ENCODE data around the gene ENPP7.
"Not testable (repeated sequence)": the region's sequence is repeated elsewhere in the genome, so short reads cannot be mapped to it uniquely, and the experiment has no call there.

Gene ENPP7

GRCh38 chr17:79765708-79766107 is 35.0 kb downstream of the ENPP7 start:
- DNase-seq: no peak
- in situ Hi-C loops (cut with HindIII; ENCODE audit: low pct_ligation_motif_present, low pct_unique_long_range_greater_than_20kb, low sequenced_read_pairs): no loop called here

DNA sequence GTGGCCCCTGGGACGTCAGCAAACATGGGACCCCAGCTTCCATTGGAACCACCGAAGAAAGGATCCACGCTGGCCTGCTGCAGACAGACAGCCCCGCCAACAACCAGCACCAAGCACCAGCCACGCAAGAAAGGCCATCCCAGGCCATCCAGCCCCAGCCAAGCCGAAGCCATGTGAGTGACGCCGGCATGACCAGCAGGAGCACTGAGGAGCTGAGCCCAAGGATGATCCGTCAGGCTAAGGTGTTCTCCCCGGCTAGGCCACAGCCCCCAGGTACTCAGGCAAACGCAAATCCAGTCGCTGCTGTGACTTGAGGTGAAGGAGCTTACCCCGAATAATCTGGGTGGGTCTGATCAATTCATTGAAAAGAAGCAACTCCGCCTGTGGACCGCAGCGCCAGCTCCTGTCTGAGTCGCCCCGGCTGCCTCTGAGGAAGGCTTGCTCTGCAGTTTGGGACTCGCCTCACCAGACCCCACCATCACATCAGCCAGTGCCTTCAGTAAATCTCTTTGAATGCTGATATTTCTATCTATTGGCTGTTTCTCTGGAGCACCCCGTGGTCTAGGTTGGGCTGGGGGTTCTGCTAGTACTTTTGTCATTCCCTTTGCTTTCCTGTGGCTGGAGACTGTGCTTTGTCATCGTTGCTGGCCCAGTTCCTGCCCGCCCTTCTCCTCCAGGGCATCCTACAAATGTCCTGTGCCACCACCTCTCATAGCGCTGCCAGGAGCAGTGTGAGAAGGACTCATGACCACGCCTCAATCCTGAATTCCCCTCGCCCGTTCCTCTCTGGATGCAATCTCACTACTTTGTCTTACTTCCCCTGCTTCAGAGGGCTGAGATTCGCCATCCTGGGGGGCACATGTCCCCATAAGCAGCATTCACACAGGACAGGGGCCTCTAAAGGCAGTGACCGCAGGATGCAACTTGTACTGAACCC is 39.1 kb downstream of the ENPP7 start:
- no peak for DNase-seq
- in situ Hi-C loops (cut with HindIII; ENCODE audit: low pct_ligation_motif_present, low pct_unique_long_range_greater_than_20kb, low sequenced_read_pairs): no loop called here

DNA sequence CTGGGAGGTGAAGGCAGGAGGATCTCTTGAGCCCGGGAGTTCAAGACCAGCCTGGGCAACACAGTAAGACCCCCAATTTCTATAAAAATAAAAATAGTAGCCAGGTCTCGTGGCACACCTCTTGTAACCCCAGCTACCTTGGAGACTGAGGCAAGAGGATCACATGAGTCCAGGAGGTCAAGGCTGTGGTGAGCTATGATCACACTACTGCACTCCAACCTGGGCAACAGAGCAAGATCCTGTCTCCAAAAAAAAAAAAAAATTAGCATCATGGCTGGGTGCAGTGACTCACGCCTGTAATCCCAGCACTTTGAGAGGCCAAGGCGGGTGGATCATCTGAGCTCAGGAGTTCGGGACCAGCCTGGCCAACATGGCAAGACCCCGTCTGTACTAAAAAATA is 40.5 kb downstream of the ENPP7 start:
- DNase-seq: no peak
- in situ Hi-C loops (cut with HindIII; ENCODE audit: low pct_ligation_motif_present, low pct_unique_long_range_greater_than_20kb, low sequenced_read_pairs): no loop called here

DNA sequence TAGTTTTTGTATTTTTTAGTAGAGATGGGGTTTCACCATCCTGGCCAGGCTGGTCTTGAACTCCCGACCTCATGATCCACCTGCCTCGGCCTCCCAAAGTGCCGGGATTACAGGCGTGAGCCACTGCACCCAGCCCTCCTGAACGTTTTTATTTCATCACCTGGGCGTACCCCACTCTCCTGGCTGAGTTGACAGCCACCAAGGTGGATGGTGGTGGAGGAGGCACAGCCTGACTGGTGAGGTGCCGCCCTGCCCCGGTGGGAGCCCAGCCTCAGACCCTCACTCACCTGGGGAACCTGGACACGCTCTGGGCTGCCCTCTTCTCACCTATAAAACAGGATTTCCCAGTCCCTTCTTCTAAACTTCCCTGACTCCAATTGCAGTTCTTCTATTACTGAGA is 42.0 kb downstream of the ENPP7 start:
- DNase-seq; in situ Hi-C loops (cut with HindIII; ENCODE audit: low pct_ligation_motif_present, low pct_unique_long_range_greater_than_20kb, low sequenced_read_pairs): not testable (repeated sequence)

DNA sequence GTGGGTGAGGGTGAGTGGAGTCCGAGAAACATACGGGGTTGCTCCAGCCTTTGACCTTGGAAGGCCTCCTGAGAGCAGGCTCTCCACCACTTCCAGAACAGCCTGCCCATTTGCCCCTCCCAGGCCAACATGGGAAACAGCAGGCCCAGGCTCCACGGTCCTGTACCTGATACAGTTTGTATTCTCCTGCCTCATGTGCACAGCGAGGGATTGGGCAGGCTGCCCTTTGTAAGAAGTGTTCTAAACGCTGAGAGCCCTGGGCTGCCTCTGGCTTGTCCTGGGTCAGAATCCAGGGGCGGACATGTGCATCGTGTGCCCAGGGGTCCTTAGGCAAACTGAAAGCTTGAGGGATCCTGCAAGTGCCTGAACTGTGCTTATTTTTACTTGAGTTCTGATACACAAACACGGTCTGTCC is 43.8 kb downstream of the ENPP7 start:
- no peak for DNase-seq
- in situ Hi-C loops (cut with HindIII; ENCODE audit: low pct_ligation_motif_present, low pct_unique_long_range_greater_than_20kb, low sequenced_read_pairs): no loop called here

DNA sequence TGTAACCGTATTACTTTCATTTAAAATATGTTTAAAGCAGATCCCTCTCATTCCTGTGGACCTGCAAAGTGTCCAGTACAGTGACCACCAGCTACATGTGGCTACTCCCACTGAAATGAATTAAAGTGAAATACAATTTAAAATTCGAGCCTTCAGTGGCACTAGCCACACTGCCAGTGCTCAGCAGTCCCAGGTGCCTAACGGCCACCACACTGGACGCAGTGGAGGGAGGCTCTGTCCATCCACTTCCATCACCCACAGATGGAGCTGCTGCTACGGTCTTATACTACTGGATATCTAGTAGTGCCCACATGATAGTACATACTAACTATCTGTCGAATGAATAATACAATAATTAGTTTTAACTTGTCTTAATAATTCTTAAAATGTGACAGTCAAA is 44.9 kb downstream of the ENPP7 start:
- no peak for DNase-seq
- in situ Hi-C loops (cut with HindIII; ENCODE audit: low pct_ligation_motif_present, low pct_unique_long_range_greater_than_20kb, low sequenced_read_pairs): no loop called here

DNA sequence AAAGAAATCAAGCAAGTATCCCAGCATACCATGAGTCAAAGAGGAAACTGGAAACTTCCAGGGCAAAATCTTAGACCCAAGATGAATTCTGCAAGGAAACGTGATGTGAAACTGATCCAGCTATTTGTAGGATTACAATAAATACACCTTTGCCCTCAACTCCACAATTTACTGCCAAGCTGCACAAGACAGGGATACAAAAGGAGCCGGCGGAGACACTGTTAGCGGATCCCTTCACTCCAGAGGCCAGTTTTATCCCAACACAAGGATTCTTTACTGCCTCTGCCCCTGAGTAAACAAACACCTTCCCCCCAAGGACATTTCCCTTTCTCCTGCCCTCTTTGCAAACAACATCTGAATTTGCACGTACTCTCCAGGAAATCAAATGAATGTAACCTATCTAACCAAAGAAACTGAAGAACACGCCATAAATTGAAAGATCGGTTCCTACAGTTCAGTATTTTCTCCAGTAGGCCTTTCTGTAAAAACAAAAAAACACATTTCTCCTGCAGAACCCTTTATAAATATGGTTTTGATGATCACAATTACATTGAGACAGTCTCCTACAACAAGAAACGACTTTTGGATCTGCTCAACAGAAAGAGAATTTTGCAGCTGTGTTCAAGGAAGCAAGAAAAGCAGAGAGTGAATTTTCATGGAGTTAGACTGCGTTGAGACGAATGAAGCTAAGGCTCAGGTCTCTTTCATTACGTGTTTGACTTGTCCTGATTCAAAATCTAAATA is 45.8 kb downstream of the ENPP7 start:
- in situ Hi-C loops (cut with HindIII; ENCODE audit: low pct_ligation_motif_present, low pct_unique_long_range_greater_than_20kb, low sequenced_read_pairs): no loop called here
- DNase-seq: no peak

GRCh38 chr17:79777120-79777893 is 46.6 kb downstream of the ENPP7 start:
- DNase-seq: peak; percentile 79
- in situ Hi-C loops (cut with HindIII; ENCODE audit: low pct_ligation_motif_present, low pct_unique_long_range_greater_than_20kb, low sequenced_read_pairs): no loop called here

DNA sequence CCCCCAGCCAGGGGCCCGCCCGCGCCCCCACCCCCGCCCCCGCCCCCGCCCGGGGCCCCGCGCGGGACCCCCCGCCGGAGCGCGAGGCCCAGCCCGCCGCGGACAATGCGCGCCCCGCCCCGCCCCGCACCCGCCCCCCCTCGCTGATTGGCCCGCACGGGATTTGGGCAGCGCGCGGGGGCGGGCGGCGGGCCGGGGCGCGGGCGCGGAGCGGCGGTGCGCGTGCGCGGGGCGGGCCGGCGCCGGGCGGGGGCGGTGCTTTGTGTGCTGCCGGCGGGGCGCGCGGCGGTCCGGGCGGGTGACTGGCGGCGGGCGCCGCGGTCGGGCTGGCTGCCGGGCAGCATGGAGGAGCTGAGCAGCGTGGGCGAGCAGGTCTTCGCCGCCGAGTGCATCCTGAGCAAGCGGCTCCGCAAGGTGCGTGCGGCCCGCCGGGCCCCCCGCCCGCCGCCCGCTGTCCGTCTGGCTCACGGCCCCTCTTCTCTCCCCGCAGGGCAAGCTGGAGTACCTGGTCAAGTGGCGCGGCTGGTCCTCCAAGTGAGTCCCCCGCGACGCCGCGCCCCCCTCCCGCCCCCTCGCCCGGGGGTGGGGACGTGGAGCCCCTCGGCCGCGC is 47.3 kb downstream of the ENPP7 start, which contains the start of gene CBX2:
Gene CBX2 (plus strand): TSS at position 255 of the 610 bp plus-strand sequence. CDS start 88 bp downstream, at position 343.
- in situ Hi-C loops (cut with HindIII; ENCODE audit: low pct_ligation_motif_present, low pct_unique_long_range_greater_than_20kb, low sequenced_read_pairs): no loop called here
- DNase-seq: peak; percentile 76

GRCh38 chr17:79778504-79779083 is 47.9 kb downstream of the ENPP7 start:
- in situ Hi-C loops (cut with HindIII; ENCODE audit: low pct_ligation_motif_present, low pct_unique_long_range_greater_than_20kb, low sequenced_read_pairs): no loop called here
- DNase-seq: no peak

DNA sequence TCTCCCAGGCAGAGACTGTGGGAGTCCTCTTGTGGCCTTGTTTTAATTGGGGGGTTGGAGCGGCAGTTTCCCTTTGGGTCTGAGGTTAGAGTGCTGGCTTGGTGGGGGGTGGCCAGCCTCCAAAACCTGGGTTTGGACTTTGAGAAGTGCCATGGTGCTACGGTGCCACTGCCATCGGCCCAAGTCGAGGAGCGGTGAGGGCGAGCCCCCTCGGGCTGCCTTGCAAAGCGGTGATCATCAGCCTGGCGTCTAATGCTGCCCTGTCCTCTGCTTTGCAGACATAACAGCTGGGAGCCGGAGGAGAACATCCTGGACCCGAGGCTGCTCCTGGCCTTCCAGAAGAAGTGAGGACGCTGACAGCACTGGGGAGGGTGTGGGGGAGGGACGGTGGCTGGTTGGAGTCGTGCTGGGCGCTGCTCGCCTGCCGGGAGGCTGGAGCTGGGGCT is 48.4 kb downstream of the ENPP7 start:
- DNase-seq: no peak
- in situ Hi-C loops (cut with HindIII; ENCODE audit: low pct_ligation_motif_present, low pct_unique_long_range_greater_than_20kb, low sequenced_read_pairs): no loop called here

DNA sequence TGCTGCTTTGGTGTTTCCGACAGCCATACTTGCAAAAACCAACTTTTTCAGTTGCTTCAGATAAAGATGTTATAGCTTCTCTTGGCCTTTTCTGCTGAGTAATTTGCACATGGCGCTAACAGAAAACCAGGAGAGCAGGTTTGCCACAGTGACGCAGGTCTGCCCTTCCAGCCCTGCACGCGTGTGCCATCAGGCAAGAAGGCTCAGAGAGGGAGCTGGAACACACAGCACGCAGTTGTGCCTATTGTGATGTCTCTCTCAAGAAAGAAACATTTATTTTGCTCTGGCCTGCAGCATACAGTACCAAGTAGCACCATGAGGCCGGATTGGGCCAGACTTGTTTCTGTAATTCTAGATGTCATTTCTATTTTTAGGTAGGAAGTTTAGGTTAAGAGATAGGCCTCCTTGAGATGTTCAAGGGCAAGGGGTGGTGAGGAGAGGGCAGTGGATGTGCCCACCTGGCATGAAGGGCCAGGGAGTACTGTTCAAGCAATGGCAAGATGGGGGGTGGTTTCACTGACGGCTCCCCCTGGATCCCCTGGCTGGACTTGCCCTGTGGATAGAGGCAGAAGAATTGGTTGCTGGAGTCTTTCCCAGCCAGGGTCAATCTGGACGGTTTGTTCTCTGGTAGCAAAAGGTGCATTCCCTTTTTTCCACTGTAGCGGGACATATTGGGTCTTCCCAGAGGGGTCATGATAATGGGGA is 49.1 kb downstream of the ENPP7 start:
- DNase-seq: no peak
- in situ Hi-C loops (cut with HindIII; ENCODE audit: low pct_ligation_motif_present, low pct_unique_long_range_greater_than_20kb, low sequenced_read_pairs): no loop called here

DNA sequence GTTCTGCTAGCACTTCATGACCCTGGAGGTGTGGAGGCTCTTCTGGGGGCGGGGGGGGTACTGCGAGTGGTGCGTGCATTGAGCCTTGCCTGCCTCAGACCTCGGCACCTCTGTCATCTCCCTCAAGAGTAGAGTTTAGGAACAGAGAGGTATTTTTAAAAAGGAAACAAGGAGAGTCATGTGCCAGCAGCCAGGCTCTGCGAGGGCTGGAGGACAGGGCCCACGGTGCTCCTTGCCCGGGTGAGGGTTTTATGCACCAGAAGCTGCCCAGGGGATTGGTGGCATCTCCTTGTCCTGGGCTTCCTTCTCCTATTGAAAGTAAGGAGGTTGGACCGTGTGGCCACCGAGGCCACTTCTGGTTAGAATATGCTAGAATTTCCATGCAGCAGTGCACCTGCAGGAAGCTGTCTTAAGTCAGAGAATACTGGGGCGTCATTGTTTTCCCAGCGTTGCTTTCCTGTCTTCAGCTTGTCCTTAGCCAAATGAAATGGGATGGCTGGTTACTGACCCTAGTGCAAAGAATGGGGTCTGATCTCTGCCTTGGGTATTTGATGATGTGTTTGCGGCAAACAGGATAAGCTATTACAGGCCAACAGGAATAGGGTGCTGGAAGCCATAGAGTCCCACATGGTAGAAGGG is 50.4 kb downstream of the ENPP7 start:
- in situ Hi-C loops (cut with HindIII; ENCODE audit: low pct_ligation_motif_present, low pct_unique_long_range_greater_than_20kb, low sequenced_read_pairs): no loop called here
- no peak for DNase-seq

DNA sequence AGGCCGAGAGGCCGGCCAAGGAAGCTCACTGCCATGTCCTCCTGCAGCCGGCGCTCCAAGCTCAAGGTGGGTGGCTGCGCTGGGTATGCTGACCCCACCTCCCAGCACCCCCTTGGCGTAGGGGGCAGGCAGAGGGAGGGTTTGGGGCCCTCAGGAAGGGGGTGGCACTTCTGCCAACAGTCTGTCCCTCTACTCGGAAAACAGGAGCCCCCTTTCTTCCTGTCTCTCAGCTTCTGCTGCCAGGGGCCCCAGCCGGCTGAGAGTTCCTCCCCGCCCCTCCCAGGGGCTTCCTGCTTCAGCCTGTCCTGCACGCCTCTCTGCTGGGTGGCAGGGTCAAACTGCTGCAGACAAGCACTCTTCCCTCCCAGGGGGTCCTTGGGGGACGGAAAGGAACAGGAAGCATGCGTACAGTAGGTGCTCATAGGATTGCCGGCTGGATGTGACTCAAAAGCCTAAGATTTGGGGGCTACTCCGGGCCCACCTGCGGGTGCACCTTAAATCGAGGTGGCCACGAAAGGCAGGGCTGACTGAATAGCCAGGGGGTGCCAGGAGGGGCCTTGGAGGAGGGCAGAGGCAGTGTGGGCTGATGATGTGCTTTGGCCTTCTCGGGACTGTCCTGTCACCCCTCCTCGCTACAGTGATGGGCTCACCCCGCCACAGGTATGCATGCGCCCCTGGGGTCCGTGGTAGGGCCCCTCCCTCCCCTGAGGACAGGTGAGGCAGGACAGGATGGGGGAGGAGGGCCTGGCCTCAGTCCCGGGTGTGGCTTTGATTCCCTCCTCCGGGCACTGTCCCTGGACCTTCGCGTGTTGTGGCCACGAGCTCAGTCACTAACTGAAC is 51.2 kb downstream of the ENPP7 start:
- in situ Hi-C loops (cut with HindIII; ENCODE audit: low pct_ligation_motif_present, low pct_unique_long_range_greater_than_20kb, low sequenced_read_pairs): no loop called here
- no peak for DNase-seq

- in situ Hi-C loops (cut with HindIII; ENCODE audit: low pct_ligation_motif_present, low pct_unique_long_range_greater_than_20kb, low sequenced_read_pairs): no loop called here
- DNase-seq: no peak
Observed at GRCh38 chr17:79783891-79784290, 53.1 kb downstream of the ENPP7 start.

DNA sequence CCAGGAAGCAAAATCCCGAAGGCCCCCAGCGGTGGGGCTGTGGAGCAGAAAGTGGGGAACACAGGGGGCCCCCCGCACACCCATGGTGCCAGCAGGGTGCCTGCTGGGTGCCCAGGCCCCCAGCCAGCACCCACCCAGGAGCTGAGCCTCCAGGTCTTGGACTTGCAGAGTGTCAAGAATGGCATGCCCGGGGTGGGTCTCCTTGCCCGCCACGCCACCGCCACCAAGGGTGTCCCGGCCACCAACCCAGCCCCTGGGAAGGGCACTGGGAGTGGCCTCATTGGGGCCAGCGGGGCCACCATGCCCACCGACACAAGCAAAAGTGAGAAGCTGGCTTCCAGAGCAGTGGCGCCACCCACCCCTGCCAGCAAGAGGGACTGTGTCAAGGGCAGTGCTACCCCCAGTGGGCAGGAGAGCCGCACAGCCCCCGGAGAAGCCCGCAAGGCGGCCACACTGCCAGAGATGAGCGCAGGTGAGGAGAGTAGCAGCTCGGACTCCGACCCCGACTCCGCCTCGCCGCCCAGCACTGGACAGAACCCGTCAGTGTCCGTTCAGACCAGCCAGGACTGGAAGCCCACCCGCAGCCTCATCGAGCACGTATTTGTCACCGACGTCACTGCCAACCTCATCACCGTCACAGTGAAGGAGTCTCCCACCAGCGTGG is 53.7 kb downstream of the ENPP7 start:
- in situ Hi-C loops (cut with HindIII; ENCODE audit: low pct_ligation_motif_present, low pct_unique_long_range_greater_than_20kb, low sequenced_read_pairs): no loop called here
- no peak for DNase-seq
